ENCODE data around the gene NFIX. TPM values are rescaled to one million over a fixed set of nuclear protein-coding genes. Genes with fewer than 3 reads are reported as not detected.

Gene NFIX
- total and polyA plus RNA-seq, 9 of the 15 experiments (the other 6 are each of a cell fraction or from before 2014, with no cell fraction given): 0.28 to 26.8 (median 5.4) TPM

DNA sequence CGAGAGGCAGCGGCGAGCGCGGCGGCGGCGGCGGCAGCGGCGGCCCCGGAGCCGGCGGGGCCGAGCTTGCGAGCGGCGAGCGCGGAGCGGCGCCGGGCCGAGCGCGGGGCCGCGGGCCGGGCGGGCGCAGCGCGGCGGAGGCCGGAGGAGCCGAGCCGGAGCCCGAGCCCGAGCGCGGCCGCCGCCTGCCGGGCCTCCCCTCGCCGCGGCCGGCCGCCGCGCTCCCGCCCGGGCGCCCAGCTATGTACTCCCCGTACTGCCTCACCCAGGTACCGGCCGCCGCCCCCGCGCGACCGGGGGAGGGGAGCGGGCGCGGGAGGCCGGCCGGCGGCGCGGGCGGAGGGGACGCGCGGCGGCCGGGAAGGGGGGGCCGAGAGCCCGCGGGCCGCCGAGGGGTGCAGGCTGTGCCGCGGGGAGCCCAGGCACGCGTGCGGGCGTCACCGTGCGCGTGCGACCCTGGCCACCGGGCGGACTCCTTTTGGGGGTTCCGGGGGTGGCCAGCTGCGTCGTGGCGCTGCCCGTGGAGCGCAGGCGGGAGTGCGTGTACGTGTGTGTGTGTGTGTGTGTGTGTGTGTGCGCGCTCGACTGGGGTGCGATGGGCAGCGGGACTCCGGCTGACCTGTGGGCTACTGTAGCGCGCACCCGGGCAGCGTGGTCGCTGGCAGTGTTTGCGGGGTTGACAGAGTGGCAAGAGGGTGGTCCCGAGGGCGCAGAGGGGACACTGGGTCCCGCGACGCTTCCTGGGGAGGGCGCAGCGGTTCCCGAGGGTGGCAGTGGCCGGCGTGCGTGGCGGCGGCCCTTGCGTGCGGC, 526 bp downstream of the NFIX start (continued):
- no peak for TF ChIP-seq CAMTA2 (CRISPR knock-in tag; conservative IDR thresholded peaks at IDR 0.05)
- no peak for TF ChIP-seq SMAD2 (IDR thresholded peaks at IDR 0.05; ENCODE audit: low read depth, low read length)
- TF ChIP-seq SMARCC2 (IDR thresholded peaks at IDR 0.05; ENCODE audit: low read depth): no peak
- no peak for TF ChIP-seq RHOXF2B (CRISPR knock-in tag; conservative IDR thresholded peaks at IDR 0.05)
- TF ChIP-seq ZNF124 (CRISPR knock-in tag; IDR thresholded peaks at IDR 0.05): no peak
- 0 out of 2 replicates have a peak, but pooled peaks have one; percentile 39 for TF ChIP-seq ETV5 (CRISPR knock-in tag; IDR thresholded peaks at IDR 0.05; ENCODE audit: low read depth)
- no peak for TF ChIP-seq SMARCB1 (IDR thresholded peaks at IDR 0.05; ENCODE audit: insufficient read length, low read depth)
- peak; percentile 79 for TF ChIP-seq CTBP1 (IDR thresholded peaks at IDR 0.05; ENCODE audit: borderline replicate concordance)
- no peak for TF ChIP-seq TRIM28 (IDR thresholded peaks at IDR 0.05)
- 0 out of 2 replicates have a peak, but pooled peaks have one; percentile 19 for TF ChIP-seq PHF21A (IDR thresholded peaks at IDR 0.05; ENCODE audit: borderline replicate concordance, low read depth)
- TF ChIP-seq BDP1 (IDR thresholded peaks at IDR 0.05; ENCODE audit: insufficient read depth, insufficient read length): no peak
- TF ChIP-seq TSC22D4 (tag; IDR thresholded peaks at IDR 0.05): no peak
- TF ChIP-seq, protein P1, sequence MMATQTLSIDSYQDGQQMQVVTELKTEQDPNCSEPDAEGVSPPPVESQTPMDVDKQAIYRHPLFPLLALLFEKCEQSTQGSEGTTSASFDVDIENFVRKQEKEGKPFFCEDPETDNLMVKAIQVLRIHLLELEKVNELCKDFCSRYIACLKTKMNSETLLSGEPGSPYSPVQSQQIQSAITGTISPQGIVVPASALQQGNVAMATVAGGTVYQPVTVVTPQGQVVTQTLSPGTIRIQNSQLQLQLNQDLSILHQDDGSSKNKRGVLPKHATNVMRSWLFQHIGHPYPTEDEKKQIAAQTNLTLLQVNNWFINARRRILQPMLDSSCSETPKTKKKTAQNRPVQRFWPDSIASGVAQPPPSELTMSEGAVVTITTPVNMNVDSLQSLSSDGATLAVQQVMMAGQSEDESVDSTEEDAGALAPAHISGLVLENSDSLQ (IDR thresholded peaks at IDR 0.05): no peak
- TF ChIP-seq ZBTB7A (IDR thresholded peaks at IDR 0.05; ENCODE audit: borderline replicate concordance, control insufficient read depth, low read depth, low read length): peak; percentile 44; the same call in 1 of the 2 replicates
- TF ChIP-seq MAFG (tag; conservative IDR thresholded peaks at IDR 0.05): no peak
- no peak for TF ChIP-seq ZNF780A (CRISPR knock-in tag; IDR thresholded peaks at IDR 0.05)
- TF ChIP-seq, protein P2, sequence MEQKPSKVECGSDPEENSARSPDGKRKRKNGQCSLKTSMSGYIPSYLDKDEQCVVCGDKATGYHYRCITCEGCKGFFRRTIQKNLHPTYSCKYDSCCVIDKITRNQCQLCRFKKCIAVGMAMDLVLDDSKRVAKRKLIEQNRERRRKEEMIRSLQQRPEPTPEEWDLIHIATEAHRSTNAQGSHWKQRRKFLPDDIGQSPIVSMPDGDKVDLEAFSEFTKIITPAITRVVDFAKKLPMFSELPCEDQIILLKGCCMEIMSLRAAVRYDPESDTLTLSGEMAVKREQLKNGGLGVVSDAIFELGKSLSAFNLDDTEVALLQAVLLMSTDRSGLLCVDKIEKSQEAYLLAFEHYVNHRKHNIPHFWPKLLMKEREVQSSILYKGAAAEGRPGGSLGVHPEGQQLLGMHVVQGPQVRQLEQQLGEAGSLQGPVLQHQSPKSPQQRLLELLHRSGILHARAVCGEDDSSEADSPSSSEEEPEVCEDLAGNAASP (IDR thresholded peaks at IDR 0.05): no peak
- TF ChIP-seq, protein P3, sequence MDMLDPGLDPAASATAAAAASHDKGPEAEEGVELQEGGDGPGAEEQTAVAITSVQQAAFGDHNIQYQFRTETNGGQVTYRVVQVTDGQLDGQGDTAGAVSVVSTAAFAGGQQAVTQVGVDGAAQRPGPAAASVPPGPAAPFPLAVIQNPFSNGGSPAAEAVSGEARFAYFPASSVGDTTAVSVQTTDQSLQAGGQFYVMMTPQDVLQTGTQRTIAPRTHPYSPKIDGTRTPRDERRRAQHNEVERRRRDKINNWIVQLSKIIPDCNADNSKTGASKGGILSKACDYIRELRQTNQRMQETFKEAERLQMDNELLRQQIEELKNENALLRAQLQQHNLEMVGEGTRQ (CRISPR knock-in tag; IDR thresholded peaks at IDR 0.05): no peak
- TF ChIP-seq HSF4 (CRISPR knock-in tag; IDR thresholded peaks at IDR 0.05; ENCODE audit: borderline replicate concordance): no peak
- TF ChIP-seq ETV6 (IDR thresholded peaks at IDR 0.05; ENCODE audit: borderline replicate concordance in 1 of 2, low read depth in 2 of 2, low read length in 1 of 2): no peak
- no peak for TF ChIP-seq ETV6 (CRISPR knock-in tag; IDR thresholded peaks at IDR 0.05; ENCODE audit: borderline replicate concordance)
- no peak for TF ChIP-seq POLR2AphosphoS5 (IDR thresholded peaks at IDR 0.05; ENCODE audit: control insufficient read depth, insufficient read depth, low read depth, low read length)
- no peak for TF ChIP-seq ZNF695 (CRISPR knock-in tag; IDR thresholded peaks at IDR 0.05)
- peak; percentile 5 for TF ChIP-seq TAF1 (IDR thresholded peaks at IDR 0.05; ENCODE audit: control insufficient read depth, extremely low read depth, insufficient read depth, low read length, severe bottlenecking)
- TF ChIP-seq STAG1 (CRISPR knock-in tag; IDR thresholded peaks at IDR 0.05; ENCODE audit: borderline replicate concordance): no peak
